PC-3 (cell line): ENCODE data around the gene CRY1. TPM values are rescaled to one million over a fixed set of nuclear protein-coding genes. Genes with fewer than 3 reads are reported as not detected.

ENCODE experiments used
- ATAC-seq: fragments of 200-7000 bp; cut with Tn5 transposase; 2 replicates; pipeline ENCODE4 v1.9.1; 2020; ENCODE audit warnings: mild to moderate bottlenecking, moderate library complexity
- BruUV-seq: library from RNA; stranded (reverse); fragments of 400-500 nt; replicated peaks from 2 replicates; lab custom pipeline; 2021; lab: Mats Ljungman, UMichigan
- CTCF ChIA-PET: fragments of 300-600 bp; sonication (Branson Sonifier 250); formaldehyde crosslinking; loops from one replicate; lab custom pipeline; 2022; ENCODE audit warnings: antibody characterized with exemption; lab: Charles Lee
- POLR2A ChIA-PET: fragments of 300-600 bp; sonication (Branson Sonifier 250); formaldehyde crosslinking; loops from one replicate; lab custom pipeline; 2022; ENCODE audit warnings: antibody characterized with exemption; ENCODE audit not compliant: unreplicated experiment; lab: Charles Lee
- DNase-seq: peaks from one replicate; pipeline ENCODE4 v3.0.0-alpha.2; 2015
- H2AFZ ChIP-seq: fragments of 300-600 bp; sonication (generic); 2 replicates; pipeline ENCODE4 v1.6.0; 2016; ENCODE audit warnings: antibody characterized with exemption, low read length
- H3F3A ChIP-seq: fragments of 300-600 bp; sonication (generic); one replicate; pipeline ENCODE4 v1.6.0; 2017; ENCODE audit warnings: antibody characterized with exemption, low read length, control low read depth, mild to moderate bottlenecking; ENCODE audit not compliant: unreplicated experiment
- H3K27ac ChIP-seq: fragments of 300-600 bp; sonication (generic); 2 replicates; pipeline ENCODE4 v1.5.1; 2016; ENCODE audit warnings: mild to moderate bottlenecking, low read length
- H3K27me3 ChIP-seq: fragments of 300-600 bp; sonication (generic); 2 replicates; pipeline ENCODE4 v1.6.1; 2016; ENCODE audit warnings: low read length, mixed read lengths
- H3K36me3 ChIP-seq: fragments of 300-600 bp; sonication (generic); 2 replicates; pipeline ENCODE4 v1.6.1; 2016; ENCODE audit warnings: low read depth, mixed run types, low read length, mixed read lengths
- H3K4me1 ChIP-seq: fragments of 300-600 bp; sonication (generic); 2 replicates; pipeline ENCODE4 v1.5.1; 2016; ENCODE audit warnings: low read length; ENCODE audit not compliant: insufficient read depth
- H3K4me2 ChIP-seq: fragments of 300-600 bp; sonication (generic); 2 replicates; pipeline ENCODE4 v1.6.0; 2016; ENCODE audit warnings: low read length
- H3K4me3 ChIP-seq: fragments of 300-600 bp; sonication (generic); 2 replicates; pipeline ENCODE4 v1.5.1; 2016; ENCODE audit warnings: mild to moderate bottlenecking, low read length, mixed read lengths
- H3K79me2 ChIP-seq: fragments of 300-600 bp; sonication (generic); 2 replicates; pipeline ENCODE4 v1.6.1; 2017; ENCODE audit warnings: low read length, mixed read lengths
- H3K9ac ChIP-seq: fragments of 300-600 bp; sonication (generic); 2 replicates; pipeline ENCODE4 v1.6.0; 2016; ENCODE audit warnings: mild to moderate bottlenecking, low read length
- H3K9me2 ChIP-seq: fragments of 300-600 bp; sonication (generic); replicated peaks from 2 replicates; pipeline ENCODE4 v1.6.1; 2016; ENCODE audit warnings: mixed run types, low read length, mixed read lengths
- H3K9me3 ChIP-seq: fragments of 300-600 bp; sonication (generic); 2 replicates; pipeline ENCODE4 v1.6.1; 2016; ENCODE audit warnings: low read length, mixed read lengths
- H4K20me1 ChIP-seq: fragments of 300-600 bp; sonication (generic); 2 replicates; pipeline ENCODE4 v1.6.1; 2016; ENCODE audit warnings: low read length, mixed read lengths
- EZH2 ChIP-seq: fragments of 300-600 bp; sonication (generic); IDR thresholded peaks from one replicate; pipeline ENCODE4 v1.6.1; 2017; ENCODE audit warnings: antibody characterized with exemption, mild to moderate bottlenecking, low read length; ENCODE audit not compliant: unreplicated experiment
- EZH2phosphoT487 ChIP-seq: fragments of 300-600 bp; sonication (generic); IDR thresholded peaks from 2 replicates; pipeline ENCODE4 v1.6.1; 2018; ENCODE audit warnings: mild to moderate bottlenecking, antibody characterized with exemption, low read length, borderline replicate concordance
- intact Hi-C: fragments of 100-400 bp; cut with micrococcal nuclease; formaldehyde crosslinking; loops from 2 replicates; pipeline ENCODE4 v1.9.0; 2023
- total RNA-seq: library from RNA; depleted of rRNA; stranded (reverse); fragments of >200 nt; gene quantifications from 2 replicates; pipeline ENCODE4 v1.2.3, GENCODE V29; 2014
- TF ChIP-seq, protein P1 (sequence below): fragments of 300-600 bp; sonication (generic); conservative IDR thresholded peaks from 2 replicates; pipeline ENCODE4 v1.5.1; 2017; ENCODE audit warnings: antibody characterized with exemption, low read depth, mild to moderate bottlenecking, low read length

CRY1 gene
- total RNA-seq, 1 experiment from 2014 or later: 32.0 TPM

DNA sequence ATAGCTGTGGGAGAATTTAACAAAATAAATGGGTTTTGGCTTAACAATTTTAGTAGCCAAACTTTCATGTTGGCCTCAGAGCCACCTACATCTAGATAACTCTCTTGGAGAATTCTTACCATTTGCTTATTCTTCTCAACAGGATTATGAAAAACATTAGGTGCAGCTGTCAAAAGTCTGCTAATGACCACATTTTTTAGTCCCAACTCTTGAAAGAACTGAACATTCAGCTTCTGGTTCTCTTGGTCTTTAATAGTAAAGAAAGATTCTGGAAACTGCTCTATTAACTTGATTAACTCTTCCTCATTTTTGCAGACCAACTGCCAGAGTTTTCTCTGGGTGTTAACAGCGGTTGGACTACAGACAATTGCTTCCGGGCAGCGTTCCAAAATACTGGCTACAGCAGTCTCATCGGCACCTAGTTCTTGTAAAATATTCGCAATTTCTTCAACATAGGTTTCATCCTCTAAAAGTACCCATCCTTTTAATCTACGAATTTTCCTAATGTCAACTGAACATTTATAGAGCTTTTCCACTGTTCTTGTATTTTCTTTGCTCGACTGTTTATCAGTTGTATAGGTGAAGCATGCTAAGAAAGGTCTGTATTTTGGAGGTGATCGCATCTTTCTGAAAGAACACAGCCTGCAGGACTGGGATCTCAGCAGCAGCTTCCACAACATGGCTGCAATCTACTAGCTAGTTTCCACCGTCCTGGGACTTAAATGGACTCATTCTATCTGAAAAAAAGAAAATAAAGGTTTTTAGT, 115.1 kb downstream of the CRY1 start:
- Histone ChIP-seq H3K9me3 (no peaks in the 10 kb centered on the region), H3K4me1 (peaks cover 12% of the 10 kb centered on the region), H3K9me2 (no peaks in the 10 kb centered on the region), H3K4me3 (no peak overlapping the region), H3K27ac (no peak overlapping the region), H4K20me1 (no peaks in the 10 kb centered on the region), H3F3A (no peaks in the 10 kb centered on the region), H3K9ac (no peak overlapping the region), H3K27me3 (no peaks in the 10 kb centered on the region), H3K36me3 (0 out of 2 replicates have a peak, but pooled peaks cover 2% of the 10 kb centered on the region), H3K79me2 (no peaks in the 10 kb centered on the region), H2AFZ (no peak overlapping the region), H3K4me2 (no peak overlapping the region)
- CTCF ChIA-PET: no interaction called here
- intact Hi-C loops: no loop called here
- no peak for ATAC-seq
- no peak for DNase-seq
- POLR2A ChIA-PET: no interaction called here
- BruUV-seq: no TSS peak
- TF ChIP-seq EZH2phosphoT487 (no peak), EZH2 (no peak)
- TF ChIP-seq, protein P1, sequence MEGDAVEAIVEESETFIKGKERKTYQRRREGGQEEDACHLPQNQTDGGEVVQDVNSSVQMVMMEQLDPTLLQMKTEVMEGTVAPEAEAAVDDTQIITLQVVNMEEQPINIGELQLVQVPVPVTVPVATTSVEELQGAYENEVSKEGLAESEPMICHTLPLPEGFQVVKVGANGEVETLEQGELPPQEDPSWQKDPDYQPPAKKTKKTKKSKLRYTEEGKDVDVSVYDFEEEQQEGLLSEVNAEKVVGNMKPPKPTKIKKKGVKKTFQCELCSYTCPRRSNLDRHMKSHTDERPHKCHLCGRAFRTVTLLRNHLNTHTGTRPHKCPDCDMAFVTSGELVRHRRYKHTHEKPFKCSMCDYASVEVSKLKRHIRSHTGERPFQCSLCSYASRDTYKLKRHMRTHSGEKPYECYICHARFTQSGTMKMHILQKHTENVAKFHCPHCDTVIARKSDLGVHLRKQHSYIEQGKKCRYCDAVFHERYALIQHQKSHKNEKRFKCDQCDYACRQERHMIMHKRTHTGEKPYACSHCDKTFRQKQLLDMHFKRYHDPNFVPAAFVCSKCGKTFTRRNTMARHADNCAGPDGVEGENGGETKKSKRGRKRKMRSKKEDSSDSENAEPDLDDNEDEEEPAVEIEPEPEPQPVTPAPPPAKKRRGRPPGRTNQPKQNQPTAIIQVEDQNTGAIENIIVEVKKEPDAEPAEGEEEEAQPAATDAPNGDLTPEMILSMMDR: no peak

DNA sequence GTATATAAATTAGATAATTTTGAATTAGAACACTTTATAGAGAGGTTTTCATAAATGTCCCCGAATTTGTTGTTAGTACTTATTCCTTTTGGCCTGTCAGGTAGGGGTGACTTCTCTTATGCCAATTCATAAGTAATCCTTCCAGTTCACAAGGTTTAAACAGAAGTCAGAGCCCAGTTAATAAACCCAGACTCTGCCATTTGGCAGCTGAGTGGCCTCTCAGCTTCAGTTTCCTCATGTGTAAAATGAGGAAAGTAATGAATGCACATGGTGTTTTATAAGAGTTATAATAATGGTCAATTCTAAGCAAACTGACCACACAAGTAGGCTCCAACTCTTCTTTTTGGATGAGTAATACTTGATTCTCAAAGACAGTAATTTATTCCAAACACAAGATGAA, 116.7 kb downstream of the CRY1 start:
- no peak for DNase-seq
- no TSS peak for BruUV-seq
- CTCF ChIA-PET: no interaction called here

More for the DNA sequence above, 116.7 kb downstream of the CRY1 start:
- 0 out of 2 replicates have a peak, but pooled peaks cover 4% of the 10 kb centered on the region for H3K36me3 ChIP-seq
- ATAC-seq: no peak
- H3K79me2 ChIP-seq: no peaks in the 10 kb centered on the region
- H3K9me3 ChIP-seq: no peaks in the 10 kb centered on the region
- intact Hi-C loops: no loop called here
- H3K4me2 ChIP-seq: no peak overlapping the region
- no peaks in the 10 kb centered on the region for H3F3A ChIP-seq
- no peaks in the 10 kb centered on the region for H4K20me1 ChIP-seq
- H2AFZ ChIP-seq: no peak overlapping the region
- H3K4me3 ChIP-seq: no peak overlapping the region
- H3K4me1 ChIP-seq: peaks cover 12% of the 10 kb centered on the region
- no peak overlapping the region for H3K27ac ChIP-seq
- no peak overlapping the region for H3K9ac ChIP-seq
- no peaks in the 10 kb centered on the region for H3K9me2 ChIP-seq
- POLR2A ChIA-PET: interaction anchor here (0.6 kb wide), 1 partner anchor 10 kb away, joined by 5 read pairs; the partner anchor contains the start of gene MTERF2
- TF ChIP-seq, protein P1: no peak
- TF ChIP-seq EZH2phosphoT487 (no peak), EZH2 (no peak)
- no peaks in the 10 kb centered on the region for H3K27me3 ChIP-seq
